TTC549 (cell line): ENCODE measurements around the gene IL12A.

Experiments used
- FAIRE-seq: peaks from 2 replicates; lab custom pipeline; 2012; peaks lifted over from hg19 to GRCh38; lab: Jason Lieb, UNC

Gene IL12A

DNA sequence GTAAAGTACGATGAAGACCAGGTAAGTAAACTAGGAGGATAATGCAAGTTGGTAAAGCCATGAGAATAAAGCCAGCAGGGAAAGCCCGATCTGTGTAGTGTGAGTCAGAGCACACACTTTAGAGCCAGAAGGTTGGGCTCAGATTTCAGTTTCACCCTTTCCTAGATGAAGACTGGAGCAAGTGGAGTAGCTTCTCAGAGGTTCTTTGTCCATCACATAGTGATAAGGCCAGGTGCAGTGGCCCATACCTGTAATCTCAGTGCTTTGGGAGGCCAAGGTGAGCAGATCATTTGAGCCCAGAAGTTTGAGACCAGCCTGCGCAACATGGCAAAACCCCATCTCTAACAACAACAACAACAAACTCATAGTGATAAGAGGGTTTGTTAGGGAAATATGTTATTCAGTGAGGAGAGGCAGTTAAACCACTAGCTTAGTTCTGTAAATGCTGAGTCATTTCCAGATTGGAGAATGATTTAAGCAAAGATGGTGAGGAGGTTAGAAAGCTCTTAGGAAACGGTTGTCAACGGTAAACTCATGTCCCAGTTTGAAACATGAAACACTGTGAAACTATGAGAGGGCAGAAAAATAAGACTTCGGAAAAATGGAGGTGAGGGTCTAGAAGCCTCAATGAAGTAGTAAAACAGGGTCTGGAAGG is 39.0 kb downstream of the IL12A start:
- FAIRE-seq: no peak

DNA sequence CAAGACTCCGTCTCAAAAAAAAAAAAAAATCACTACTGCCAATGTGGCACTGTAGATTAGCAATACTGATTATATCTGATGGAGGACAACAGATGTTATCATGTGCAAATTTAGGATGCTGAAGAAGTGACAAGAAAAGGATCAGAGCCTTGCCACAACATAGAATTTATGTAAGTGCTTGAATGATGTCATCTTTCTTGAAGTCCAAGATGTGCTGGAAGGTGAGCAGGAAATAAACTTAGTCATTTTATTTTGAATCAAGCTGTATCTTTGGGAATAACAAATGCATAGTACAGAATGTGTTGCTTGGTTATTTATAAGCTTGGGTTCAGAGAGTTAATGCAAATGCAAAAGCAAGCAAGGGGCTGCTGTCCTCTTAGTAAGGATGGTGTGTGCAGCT is 47.1 kb downstream of the IL12A start:
- no peak for FAIRE-seq

DNA sequence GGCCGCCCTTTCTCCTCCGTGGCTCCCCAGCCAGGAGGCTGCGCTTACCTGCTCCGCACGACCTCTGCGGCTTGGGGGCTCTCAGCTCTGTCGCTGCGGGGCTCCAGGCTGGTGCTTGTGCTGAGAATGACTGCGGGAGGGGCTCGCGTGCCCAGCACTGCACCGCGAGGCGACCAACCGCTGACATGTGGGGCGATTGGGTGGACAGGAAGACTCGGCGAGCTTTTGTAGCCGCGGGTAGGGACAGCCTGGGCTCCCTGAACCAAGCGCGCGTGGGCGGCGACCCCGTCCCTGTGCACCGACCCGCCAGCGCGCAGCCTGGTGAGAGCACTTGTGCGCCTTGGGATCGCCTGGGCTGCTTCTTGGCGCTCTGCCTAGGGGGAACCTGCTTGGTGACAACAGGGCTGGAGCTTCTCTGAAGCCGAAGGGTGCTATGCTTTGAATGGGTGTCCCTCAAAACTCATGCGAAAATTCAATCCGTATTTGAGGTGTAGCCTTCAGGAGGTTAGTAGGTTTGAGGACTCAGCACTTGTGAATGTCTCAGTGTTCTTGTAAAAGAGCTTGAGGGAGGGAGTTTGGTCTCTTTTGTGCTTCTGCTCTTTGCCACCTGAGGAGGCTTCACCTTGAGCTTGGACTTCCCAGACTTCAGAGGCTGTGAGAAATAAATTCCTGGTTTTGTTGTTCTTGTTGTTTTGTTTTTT is 50.4 kb downstream of the IL12A start:
- FAIRE-seq: no peak

DNA sequence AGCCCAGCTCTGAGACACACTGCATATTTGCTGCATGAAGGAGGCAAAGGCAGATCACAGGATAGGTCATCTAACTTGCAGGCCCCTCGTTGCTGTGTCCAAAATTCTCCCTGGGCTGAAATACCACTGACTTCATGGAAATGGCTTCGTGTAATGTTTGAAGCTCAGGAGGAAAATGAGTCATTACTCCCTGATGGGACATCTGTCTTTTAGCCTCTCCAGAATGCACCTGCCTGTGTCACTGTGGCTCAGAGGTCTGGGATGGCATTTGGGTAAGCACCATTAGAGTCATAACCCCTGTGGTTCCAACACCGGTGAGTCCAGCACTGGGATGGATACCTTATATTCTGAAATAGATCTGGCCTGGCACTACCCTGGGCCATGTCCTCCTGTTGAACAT is 51.5 kb downstream of the IL12A start:
- no peak for FAIRE-seq

DNA sequence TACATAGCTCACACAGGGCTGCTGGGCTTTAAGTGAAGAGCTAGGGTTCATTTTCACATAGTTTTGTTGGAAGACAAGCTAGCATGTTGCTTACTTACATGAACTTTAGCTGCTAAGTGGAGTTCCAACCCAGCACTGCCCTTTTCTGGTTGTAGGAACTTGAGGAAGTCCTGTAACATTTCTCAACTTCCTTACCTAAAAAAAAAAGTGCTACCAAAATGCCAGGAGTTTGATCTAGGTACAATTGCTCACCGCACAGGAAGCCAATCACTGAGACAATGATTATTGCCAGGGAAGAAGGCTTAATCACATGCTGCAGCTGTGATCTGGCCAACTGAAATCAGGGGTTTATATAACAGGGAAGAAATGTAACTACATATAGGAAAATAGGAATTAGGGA is 52.8 kb downstream of the IL12A start:
- no peak for FAIRE-seq

DNA sequence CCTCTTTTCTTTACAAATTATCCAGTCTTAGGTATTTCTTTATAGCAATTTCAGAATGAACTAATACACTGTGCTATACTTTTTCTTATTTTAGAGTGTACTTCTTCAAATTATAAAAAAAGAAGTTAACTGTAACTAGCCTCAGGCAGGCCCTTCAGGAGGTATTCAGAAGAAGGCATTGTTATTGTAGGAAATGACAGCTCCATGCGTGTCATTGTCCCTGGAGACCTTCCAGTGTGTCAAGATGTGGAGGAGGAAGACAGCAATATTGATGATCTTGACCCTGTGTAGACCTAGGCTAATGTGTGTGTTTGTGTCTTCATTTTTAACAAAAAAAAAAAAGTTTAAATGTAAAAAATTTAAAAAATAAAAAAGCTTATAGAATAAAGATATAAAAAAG is 55.5 kb downstream of the IL12A start:
- no peak for FAIRE-seq
